GM18861 (cell line): ENCODE results near the gene A3GALT2.

Experiments
- ATAC-seq: cut with Tn5 transposase; IDR thresholded peaks from one replicate; pipeline ENCODE4 v1.9.1; 2021; ENCODE audit not compliant: unreplicated experiment

A3GALT2 gene

GRCh38 chr1:33332881-33333280 is 12.0 kb upstream of the A3GALT2 start:
- no peak for ATAC-seq

- no peak for ATAC-seq
Measured at GRCh38 chr1:33332357-33332789, 11.5 kb upstream of the A3GALT2 start.

GRCh38 chr1:33331444-33332356 is 10.8 kb upstream of the A3GALT2 start:
- no peak for ATAC-seq

GRCh38 chr1:33330906-33331305 is 10.0 kb upstream of the A3GALT2 start:
- ATAC-seq, result no peak

GRCh38 chr1:33330361-33330890 is 9.5 kb upstream of the A3GALT2 start:
- ATAC-seq, result no peak

GRCh38 chr1:33329600-33330305 is 8.9 kb upstream of the A3GALT2 start:
- no peak for ATAC-seq

GRCh38 chr1:33328817-33329216 is 7.9 kb upstream of the A3GALT2 start:
- no peak for ATAC-seq

- no peak for ATAC-seq
Measured at GRCh38 chr1:33327587-33328325, 6.9 kb upstream of the A3GALT2 start.

GRCh38 chr1:33326785-33327184 is 5.9 kb upstream of the A3GALT2 start:
- no peak for ATAC-seq

- ATAC-seq, result no peak
Measured at GRCh38 chr1:33324677-33325575, 4.0 kb upstream of the A3GALT2 start.

- no peak for ATAC-seq
Measured at GRCh38 chr1:33323663-33324477, 3.0 kb upstream of the A3GALT2 start.

GRCh38 chr1:33322870-33323585 is 2.1 kb upstream of the A3GALT2 start:
- no peak for ATAC-seq

GRCh38 chr1:33322109-33322508 is 1.2 kb upstream of the A3GALT2 start:
- ATAC-seq, result no peak

GRCh38 chr1:33321178-33321577 is 280 bp upstream of the A3GALT2 start:
- no peak for ATAC-seq

GRCh38 chr1:33319949-33320618 is 814 bp downstream of the A3GALT2 start:
- ATAC-seq, result no peak

GRCh38 chr1:33319186-33319948 is 1.5 kb downstream of the A3GALT2 start:
- no peak for ATAC-seq

- no peak for ATAC-seq
Measured at GRCh38 chr1:33317946-33318345, 3.0 kb downstream of the A3GALT2 start.
